GM19043 (cell line): Measurements from ENCODE around the gene CCDC124.

Experiments
- ATAC-seq: cut with Tn5 transposase; IDR thresholded peaks from one replicate; pipeline ENCODE4 v1.9.1; 2021; ENCODE audit warnings: low read depth; ENCODE audit not compliant: unreplicated experiment

Gene CCDC124

GRCh38 chr19:17951990-17952976 lies 19.5 kb downstream of the CCDC124 start:
- ATAC-seq, result no peak

DNA sequence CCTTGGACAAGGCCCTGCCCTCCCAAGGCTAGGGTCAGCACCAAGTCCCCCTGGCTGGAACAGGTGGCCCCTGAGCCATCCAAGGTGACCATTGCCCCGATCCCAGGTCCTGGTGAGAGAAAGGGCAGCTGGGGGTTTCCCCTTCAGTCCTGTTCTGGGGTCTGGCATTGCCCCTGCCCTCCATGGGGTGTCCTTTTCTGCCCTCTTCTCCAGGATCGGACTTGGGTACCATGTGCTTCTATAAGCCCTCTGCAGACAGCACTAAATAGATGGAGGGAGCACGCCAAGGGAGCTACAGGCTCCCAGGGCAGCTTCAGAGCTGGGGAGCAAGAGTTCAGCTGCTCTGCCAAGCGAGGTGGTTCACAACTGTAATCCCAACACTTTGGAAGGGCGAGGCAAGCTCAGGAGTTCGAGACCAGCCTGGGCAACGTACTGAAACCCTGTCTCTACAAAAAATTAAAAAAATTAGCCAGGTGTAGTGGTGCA lies 20.5 kb downstream of the CCDC124 start:
- ATAC-seq, result no peak

- ATAC-seq, result no peak
These were observed 21.1 kb downstream of the CCDC124 start for GRCh38 chr19:17953869-17954268.

DNA sequence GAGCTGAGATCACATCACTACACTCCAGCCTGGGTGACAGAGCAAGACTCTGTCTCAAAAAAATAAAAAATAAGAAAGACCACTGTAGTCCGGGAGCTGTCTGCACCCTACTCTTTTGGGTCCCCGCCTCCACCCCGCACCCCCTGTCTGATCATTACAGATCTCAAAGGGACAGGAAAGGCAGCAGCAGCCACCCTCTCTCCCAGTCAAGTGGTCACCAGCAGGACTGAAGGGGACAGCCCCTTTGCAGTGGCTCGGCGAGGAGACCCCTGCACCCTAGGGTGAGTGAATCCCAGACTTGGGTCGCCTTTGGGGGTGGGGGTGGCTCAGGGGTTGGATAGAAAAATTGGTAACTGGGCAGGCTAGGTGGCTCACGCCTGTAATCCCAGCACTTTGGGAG lies 21.6 kb downstream of the CCDC124 start:
- no peak for ATAC-seq

DNA sequence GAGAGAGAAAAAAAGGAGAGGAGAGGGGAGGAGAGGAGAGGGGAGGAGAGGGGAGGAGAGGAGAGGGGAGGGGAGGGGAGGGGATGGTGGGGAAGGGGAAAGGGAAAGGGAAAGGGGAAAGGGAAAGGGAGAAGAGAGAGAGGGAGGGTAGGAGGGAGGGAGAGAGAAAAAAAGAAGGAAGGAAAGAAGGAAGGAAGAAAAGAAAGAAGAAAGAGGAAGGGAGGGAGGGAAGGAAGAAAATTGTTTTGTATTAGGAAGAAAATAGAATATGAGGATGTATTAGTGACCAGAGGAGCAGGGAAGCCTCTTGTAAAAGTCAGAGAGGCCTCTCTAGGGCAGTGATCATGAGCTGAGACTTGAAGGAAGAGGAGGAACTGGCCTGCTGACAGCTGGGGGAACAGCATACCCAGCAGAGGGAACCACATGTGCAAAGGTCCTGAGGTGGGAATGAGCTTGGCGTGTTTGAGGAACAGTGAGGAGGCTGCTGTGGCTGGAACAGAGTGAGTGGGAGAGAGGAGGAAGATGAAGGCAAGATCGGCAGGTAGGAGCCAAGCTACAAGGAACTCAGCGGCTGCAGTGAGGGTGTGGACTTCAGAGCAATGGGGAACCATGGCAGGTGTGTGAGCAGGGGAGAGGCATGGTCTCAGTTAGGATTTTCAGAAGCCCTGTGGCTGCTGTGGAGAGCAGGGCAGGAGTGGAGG lies 24.5 kb downstream of the CCDC124 start:
- no peak for ATAC-seq

DNA sequence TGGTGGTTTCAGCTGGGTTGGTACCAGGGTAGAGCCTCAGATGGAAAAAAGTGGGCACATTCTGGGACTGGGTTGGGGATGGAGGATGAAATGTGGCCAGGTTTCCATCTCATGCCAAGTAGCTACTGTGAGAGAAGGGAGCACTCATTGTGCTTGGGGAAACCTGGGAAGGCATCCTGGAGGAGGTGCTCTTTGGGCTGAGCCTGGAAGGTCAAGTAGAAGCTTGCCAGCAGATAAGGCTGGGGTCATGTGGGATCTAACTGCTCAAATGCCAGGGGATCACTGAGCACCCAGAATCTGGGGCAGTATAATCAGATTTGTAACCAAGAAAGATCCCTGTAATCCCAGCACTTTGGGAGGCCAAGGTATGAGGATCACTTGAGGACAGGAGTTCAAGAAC lies 25.1 kb downstream of the CCDC124 start:
- no peak for ATAC-seq

DNA sequence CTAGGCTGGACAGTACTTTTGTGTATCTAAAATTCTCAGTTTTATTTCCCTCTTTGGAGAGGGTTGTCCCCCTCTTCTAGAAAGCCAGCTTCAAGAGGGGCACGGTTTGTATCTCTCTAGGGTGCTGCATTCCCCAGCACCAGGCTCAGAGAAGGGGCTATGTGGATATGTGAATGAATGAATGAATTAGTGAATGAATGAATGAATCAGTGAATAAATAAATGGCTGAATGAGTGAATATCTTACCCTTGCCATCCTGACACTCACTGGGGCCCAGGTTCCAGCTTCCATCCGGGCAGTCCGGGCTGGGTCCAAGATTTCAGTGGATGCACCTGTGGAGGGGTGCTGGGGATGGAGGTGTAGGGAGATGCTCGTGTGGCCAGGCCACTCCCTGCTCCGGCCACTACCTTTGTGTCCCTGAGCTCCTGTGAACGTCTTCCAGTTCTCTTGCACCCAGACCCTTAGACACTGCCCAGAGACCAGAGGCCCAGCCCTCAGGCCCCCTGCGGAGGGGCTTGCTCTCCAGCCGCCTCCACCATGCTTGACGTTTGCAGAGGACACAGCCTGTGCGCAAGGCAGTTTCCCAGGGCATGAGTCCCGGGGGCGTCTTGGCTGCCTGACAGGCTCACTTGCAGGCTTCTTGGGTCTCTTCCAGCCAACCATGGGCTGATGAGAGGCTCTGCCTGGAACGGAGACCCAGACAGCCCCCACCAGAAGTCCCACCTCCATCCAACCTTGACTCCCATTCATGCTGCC lies 31.3 kb downstream of the CCDC124 start:
- ATAC-seq, result no peak

DNA sequence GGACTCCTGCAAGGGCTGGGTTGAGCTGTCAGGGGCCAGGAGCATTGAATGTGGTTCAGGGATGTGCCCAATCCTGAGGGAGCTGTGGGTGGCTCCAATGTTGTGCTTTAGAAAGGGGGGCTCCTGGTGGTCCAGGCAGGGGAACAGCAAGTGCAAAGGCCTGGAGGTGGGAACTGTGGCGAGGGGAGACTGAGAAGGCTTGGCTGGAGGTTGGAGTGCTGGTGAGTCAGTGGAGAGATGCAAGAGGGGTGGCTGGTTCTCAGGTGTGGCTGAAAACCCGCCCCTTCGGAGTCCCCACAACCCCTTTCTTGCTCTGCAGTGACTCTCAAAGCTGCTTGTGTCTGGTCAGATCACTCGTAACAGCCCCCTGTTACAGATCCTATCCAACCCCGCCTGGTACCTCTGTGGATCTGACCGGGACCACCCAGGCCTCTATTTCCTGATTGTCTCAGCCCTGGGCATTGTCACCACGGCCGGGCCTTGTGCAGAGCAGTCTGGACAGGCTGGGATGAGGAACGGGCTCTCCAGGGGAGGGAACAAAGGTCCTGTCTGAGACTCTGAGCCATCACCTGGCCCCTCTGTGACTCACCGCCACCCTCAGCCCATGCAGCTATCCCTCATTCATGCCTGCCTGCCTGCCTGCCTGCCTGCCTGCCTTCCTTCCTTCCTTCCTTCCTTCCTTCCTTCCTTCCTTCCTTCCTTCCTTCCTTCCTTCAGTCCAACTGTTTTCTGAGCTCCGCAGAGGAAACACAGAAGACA lies 32.7 kb downstream of the CCDC124 start:
- no peak for ATAC-seq

DNA sequence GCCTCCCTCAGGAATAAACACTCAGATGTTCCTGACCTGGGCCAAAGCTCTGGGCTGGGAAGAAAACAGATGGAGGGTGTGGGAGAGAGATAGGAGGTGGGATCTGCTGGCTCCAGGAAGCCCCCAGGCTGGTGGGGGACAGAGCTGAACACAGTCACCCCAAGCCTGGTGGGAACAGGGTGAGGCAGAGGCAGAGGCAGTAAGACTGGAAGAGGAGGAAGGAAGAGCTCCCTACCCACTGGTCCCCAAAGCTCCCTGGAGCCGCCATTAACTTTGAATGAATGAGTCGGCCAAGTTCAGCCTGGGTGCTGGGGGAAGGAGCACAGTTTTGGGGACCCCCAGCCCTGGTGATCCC lies 33.3 kb downstream of the CCDC124 start:
- no peak for ATAC-seq

- no peak for ATAC-seq
These were observed 33.9 kb downstream of the CCDC124 start, which contains the start of gene KCNN1 for GRCh38 chr19:17966550-17967256. Gene KCNN1, plus strand, starts transcription at chr19:17967107. Its CDS starts 6,782 bp downstream, at chr19:17973889.

DNA sequence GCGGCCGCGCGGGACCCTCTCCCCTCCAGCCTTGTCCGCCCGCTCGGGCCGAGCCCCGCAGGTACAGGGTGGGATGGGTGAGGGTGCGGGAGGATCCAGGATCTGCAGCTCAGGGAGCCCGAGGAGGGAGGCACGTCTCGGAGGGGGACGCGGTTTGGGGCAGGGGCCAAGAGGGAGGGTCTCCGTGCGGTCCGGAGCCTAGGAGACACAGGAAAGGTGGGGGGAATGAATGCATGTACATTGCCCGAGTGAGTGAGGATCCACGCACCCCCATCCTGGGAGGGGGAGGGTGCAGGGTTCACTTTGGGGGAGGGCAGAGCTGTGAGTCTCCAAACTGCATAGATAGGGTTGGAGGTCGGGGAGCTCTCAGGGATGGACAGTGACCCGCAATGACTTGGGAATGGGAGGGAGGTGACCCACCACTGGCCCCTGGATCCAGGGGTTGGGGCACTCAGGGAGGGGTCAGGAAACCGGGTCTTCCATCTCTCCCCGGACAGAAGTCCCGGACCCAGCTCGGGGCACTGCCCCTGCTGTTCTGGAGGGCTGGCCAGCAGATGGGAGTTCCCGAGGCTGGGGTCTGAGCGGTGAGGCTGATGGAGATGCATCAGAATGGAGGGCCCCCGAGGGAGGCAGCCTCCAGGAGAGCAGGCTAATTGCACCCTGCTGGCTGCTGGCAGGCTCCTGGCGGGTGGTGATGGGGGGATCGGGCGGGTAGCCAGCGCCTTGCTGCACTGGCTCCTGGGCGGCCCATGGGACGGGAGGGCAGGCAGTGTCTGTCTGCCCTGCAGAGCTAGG lies 34.6 kb downstream of the CCDC124 start:
- no peak for ATAC-seq

DNA sequence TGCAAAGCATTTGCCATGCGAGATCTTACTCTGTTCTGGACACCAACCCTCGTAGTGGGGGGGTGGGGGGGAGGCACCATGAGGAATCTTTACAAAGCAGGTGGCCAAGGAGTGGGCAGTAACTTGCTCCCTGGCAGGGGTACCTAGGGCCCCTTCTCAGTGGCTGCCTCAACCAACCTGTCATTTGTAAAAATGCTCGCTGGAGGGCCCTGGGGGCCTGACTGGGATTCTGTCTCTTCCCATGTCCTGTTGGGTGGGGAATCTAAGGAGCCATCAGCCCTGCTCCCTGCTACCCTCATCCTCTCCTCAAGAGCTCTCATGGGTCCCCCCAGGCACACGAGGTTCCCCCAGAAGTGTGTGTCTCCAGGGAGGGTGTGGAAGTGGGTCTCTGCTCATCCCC lies 35.5 kb downstream of the CCDC124 start:
- no peak for ATAC-seq

DNA sequence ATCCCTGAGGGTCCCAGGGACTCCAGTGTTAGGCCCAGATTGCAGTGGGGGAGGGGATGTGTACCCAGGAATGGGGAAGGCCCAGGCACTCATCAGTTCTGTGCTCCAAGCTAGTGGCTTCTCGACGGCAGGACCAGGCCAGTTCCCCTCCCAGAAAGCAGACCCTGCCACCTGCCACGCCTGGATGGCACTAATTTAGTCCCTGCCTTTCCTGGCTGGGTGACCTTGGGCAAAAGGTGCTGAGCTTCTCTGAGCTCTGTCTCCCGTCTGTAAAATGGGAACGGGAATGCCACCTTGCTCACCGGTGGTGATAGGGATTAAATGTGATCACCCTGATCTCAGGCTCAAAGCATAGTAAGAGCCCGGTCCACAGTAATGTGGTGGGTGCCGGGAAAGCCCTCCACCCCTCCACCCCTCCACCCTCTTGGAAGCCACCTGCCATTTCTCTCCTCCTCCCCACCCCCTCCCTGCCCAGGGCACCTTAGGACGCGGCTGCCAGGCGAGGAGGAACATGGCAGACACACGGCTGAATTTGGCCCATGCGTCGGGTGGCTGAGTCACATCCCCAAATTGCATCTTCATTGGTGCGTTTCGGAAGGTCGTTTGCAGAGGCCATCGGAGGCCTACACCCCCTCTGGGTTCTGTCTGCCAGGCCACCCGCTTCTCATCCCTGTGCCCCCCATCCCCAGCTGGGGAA lies 36.4 kb downstream of the CCDC124 start:
- ATAC-seq, result no peak

- ATAC-seq, result no peak
These were observed 39.4 kb downstream of the CCDC124 start for GRCh38 chr19:17972230-17972629.

GRCh38 chr19:17973759-17974158 lies 40.9 kb downstream of the CCDC124 start:
- no peak for ATAC-seq

DNA sequence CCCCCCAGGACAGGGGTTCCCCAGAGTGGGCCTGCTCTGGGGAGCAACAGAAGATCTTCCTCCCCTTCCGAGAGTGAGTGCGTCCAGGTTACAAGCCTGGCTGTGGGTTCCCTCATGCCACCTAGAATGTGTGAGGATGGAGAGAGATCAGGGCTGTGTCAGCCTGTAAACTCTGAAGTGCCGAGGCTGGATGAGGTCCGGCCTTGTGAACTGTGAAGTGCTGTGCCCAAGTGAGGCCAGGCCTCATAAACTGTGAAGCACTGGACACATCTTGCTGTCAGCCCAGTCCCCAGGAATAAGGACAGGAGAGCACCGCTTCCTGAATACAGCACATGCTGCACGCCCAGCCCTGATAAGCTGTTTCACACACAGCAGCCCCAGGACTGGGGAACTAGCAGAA lies 41.7 kb downstream of the CCDC124 start:
- no peak for ATAC-seq

- ATAC-seq, result no peak
These were observed 42.2 kb downstream of the CCDC124 start for GRCh38 chr19:17975032-17975431.

DNA sequence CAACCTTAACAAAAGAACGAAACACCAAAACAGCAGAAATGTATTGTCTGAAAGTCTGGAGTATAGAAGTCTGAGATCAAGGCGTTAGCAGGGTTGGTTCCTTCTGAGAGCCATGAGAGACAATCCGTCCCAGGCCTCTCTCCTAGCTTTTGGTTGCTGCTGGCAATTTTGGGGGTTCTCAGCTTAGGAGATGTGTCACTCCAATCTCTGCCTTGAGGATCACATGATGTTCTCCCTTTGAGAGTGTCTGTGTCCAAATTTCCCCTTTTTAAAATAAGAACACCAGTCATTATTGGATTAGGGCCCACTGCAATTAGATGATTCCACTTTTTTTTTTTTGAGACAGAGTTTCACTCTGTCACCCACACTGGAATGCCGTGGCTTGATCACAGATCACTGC lies 44.2 kb downstream of the CCDC124 start:
- ATAC-seq, result no peak
